Activated CD4-positive, alpha-beta memory T cell treated with anti-CD3 and anti-CD28 coated beads for 36 hours (primary cell): ENCODE results near the gene STMN1. TPM values are rescaled to one million over a fixed set of nuclear protein-coding genes. Genes with fewer than 3 reads are reported as not detected.

Source experiments
- CTCF ChIA-PET: fragments of 350-600 bp; sonication (Branson Sonifier 250); formaldehyde crosslinking; loops from one replicate; lab custom pipeline; 2021; ENCODE audit warnings: antibody characterized with exemption, inconsistent platforms; lab: Charles Lee
- POLR2A ChIA-PET: fragments of 350-600 bp; sonication (Branson Sonifier 250); formaldehyde crosslinking; loops from one replicate; lab custom pipeline; 2021; ENCODE audit warnings: antibody characterized with exemption; lab: Charles Lee
- DNase-seq: peaks from one replicate; pipeline ENCODE4 v3.0.0-alpha.2; 2020
- H3K27ac Mint-ChIP-seq: one replicate; pipeline ENCODE4 v1.8.0; 2021; ENCODE audit warnings: mixed read lengths
- H3K27me3 Mint-ChIP-seq: one replicate; pipeline ENCODE4 v1.8.0; 2021; ENCODE audit warnings: mixed read lengths
- H3K36me3 Mint-ChIP-seq: one replicate; pipeline ENCODE4 v1.8.0; 2021; ENCODE audit warnings: mixed read lengths
- H3K4me1 Mint-ChIP-seq: one replicate; pipeline ENCODE4 v1.8.0; 2021; ENCODE audit warnings: low read depth, mixed read lengths
- H3K4me3 Mint-ChIP-seq: one replicate; pipeline ENCODE4 v1.8.0; 2021; ENCODE audit warnings: mild to moderate bottlenecking, mixed read lengths
- H3K9me3 Mint-ChIP-seq: one replicate; pipeline ENCODE4 v1.8.0; 2021; ENCODE audit warnings: mixed read lengths
- intact Hi-C: fragments of 100-400 bp; cut with micrococcal nuclease; formaldehyde crosslinking; loops from one replicate; pipeline ENCODE4 v1.15.1; 2023
- total RNA-seq, 2 experiments: library from RNA; stranded (reverse); gene quantifications; one replicate each; pipeline ENCODE4 v1.2.3, GENCODE V29; 2021

Gene STMN1
- total RNA-seq, 2 experiments from 2014 or later = 619 to 630 TPM

DNA sequence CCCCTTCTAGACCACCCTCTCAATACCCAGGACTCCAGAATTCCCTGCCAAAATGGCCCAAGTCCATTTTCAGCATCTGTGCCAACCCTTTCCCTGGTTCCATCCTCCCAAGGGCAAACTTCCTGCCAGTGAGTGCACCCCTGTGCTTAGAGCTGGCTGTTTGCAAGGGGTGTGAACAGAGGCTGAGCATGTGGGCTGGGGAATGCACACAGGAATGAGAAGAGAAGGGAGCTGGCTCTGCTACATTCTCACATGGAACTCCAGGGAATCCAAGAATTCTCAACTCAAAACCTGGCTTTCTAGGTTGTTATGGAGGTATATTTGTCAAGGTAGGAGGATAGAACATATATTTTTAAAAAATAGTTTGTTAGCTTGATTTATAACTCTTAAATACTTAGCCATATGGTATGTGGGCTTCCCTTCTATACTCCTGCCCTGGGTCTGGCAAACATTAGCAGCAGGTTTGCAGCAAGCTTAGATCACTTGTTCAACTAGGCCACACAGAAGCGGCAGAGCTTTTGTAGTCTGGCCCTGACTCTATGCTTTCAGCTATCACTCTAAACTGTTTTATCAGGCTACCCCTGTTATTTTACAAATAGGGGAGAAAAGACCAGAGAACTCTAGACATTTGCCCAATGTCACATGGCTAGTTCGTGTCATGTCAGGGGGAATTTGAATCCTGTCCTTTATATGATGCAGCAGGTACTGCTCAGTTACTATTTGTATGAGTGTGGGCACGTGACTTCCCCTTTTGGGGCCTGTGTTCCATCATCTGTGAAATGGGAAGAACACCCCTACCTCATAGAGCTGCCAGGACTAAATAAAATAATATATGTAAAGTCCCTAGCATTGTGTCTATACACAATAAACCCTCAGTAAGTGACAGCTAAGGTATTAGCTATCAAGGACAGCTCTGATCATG is 8.1 kb upstream of the STMN1 start:
- H3K36me3 Mint-ChIP-seq = no peaks in the 10 kb centered on the region
- no peaks in the 10 kb centered on the region for H3K27me3 Mint-ChIP-seq
- no peaks in the 10 kb centered on the region for H3K9me3 Mint-ChIP-seq
- ChIA-PET CTCF (interaction anchor here (1.7 to 2.6 kb wide), 2 partner anchors 19 to 83 kb away, joined by 4 to 9 read pairs; partner anchors contain the start of gene PAFAH2), POLR2A (interaction anchor here (0.9 kb wide), 1 partner anchor 8 kb away, joined by 3 read pairs; no protein-coding TSS in a partner anchor)
- peaks cover 11% of the 10 kb centered on the region for H3K4me1 Mint-ChIP-seq
- DNase-seq = no peak
- intact Hi-C loops = no loop called here
- H3K4me3 Mint-ChIP-seq = no peak overlapping the region
- no peak overlapping the region for H3K27ac Mint-ChIP-seq

DNA sequence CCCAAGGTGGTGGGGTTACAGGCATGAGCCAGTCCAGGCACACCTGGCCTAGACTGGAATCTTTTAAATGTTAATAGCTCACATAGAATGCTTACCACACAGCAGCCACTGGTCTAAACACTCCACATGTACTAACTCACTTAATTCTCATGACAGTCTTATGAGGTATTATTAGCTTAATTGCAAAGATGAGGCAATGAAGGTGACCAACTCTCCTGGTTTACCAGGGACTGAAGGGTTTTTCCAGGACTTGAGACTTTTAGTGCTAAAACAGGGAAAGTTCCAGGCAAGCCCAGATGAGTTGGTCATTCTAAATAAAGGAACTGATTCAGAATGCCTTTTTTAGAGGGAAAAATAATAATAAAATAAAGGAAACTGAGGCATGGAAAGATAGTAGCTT is 7.0 kb upstream of the STMN1 start:
- no peak overlapping the region for H3K4me3 Mint-ChIP-seq
- POLR2A ChIA-PET = interaction anchor here (0.6 to 0.8 kb wide), 2 partner anchors 59 to 392 kb away, joined by 3 read pairs; no protein-coding TSS in a partner anchor
- intact Hi-C loops = no loop called here
- H3K9me3 Mint-ChIP-seq = no peaks in the 10 kb centered on the region
- H3K27me3 Mint-ChIP-seq = no peaks in the 10 kb centered on the region
- no peaks in the 10 kb centered on the region for H3K36me3 Mint-ChIP-seq
- CTCF ChIA-PET = interaction anchor here (2.6 kb wide), 1 partner anchor 18 kb away, joined by 9 read pairs; no protein-coding TSS in a partner anchor
- peaks cover 6% of the 10 kb centered on the region for H3K4me1 Mint-ChIP-seq
- DNase-seq = no peak
- H3K27ac Mint-ChIP-seq = no peak overlapping the region

DNA sequence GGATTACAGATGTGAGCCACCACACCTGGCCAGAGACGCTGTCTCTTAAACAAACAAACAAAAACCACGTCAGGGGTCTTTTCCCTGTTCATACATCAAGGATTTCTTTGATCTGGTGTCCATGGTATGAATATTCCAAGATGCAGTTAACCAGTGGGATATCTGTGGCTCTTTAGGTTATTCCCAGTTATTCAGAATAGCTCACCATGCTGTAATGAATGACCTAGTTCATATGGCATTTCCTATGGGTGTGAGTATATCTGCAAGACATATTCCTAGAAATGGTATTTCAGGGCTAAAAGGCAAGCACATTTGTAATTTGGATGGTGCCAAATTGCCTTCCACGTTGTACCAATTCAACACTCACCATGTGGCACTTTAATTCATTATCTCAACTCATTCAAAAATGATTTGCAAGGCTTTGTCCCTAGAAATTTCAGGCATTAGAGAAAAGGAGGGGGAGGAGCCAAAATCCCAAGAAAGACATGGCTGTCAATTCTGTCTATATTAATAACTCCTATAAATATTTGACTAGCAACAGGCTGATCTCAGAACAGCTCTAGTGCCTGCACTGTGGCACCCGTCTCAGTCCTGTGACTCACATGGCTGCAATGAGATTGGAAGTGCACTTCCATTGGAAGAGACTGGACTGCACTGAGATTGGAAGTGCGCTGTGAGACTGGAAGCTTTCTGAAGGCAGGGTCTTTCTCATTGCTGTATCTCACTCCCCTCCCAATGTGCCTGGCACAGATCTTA is 6.0 kb upstream of the STMN1 start:
- Mint-ChIP-seq H3K36me3 (no peaks in the 10 kb centered on the region), H3K4me3 (no peak overlapping the region)
- CTCF ChIA-PET = interaction anchor here (0.6 kb wide), 1 partner anchor 85 kb away, joined by 3 read pairs; the partner anchor contains the start of gene PAFAH2

DNA sequence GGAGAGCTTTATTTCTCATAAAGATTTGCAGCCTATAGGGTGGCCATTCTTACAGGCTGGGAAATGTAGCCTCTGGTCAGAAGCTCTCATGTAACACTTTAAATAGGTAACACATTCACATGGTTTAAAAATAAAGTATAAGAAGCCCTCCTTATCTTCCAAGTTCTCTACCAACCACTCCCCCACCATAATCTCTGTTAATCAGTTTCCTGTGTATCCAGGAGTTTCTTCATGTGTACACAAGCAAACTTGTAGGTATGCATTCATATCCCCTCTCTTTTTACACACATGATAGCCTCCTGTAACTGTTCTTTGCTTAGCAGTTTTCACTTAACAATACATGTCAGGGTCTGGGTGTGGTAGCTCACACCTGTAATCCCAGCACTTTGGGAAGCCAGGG is 4.9 kb upstream of the STMN1 start:
- POLR2A ChIA-PET = no interaction called here

More for the DNA sequence above, 6.0 kb upstream of the STMN1 start:
- intact Hi-C loops = no loop called here
- Mint-ChIP-seq H3K4me1 (no peaks in the 10 kb centered on the region), H3K9me3 (no peaks in the 10 kb centered on the region), H3K27ac (no peak overlapping the region), H3K27me3 (no peaks in the 10 kb centered on the region)
- POLR2A ChIA-PET = no interaction called here
- no peak for DNase-seq

DNA sequence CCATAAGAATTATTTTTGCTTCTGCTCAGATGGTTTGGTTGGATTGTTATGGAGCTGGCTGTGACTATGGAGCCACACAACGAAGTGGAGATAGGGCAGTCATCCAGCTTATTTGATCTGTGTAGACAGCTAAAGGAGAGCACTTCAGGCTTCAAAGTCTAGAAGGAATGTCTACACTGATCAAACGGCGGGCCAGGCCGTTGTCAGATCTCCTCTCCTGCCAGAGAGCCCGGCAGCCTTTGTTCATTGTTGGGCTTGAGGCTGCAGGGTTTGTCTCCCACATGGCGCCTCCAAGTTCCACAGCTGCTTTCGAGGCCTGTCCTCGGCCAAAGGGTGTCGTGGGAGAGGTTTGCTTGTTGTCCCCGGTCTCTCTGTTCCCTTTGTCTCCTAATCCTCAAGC is 2.8 kb upstream of the STMN1 start:
- Mint-ChIP-seq H3K9me3 (no peaks in the 10 kb centered on the region), H3K4me1 (peaks cover 14% of the 10 kb centered on the region), H3K27me3 (no peaks in the 10 kb centered on the region), H3K4me3 (no peak overlapping the region), H3K27ac (no peak overlapping the region), H3K36me3 (peaks cover 12% of the 10 kb centered on the region)
- no peak for DNase-seq
- CTCF ChIA-PET = interaction anchor here (0.8 to 7.3 kb wide), 2 partner anchors 14 to 51 kb away, joined by 3 to 89 read pairs; no protein-coding TSS in a partner anchor
- intact Hi-C loops = loop anchor here (5.0 kb wide), 1 partner anchor 87 kb away; no protein-coding TSS in a partner anchor
- POLR2A ChIA-PET = no interaction called here

More for the DNA sequence above, 4.9 kb upstream of the STMN1 start:
- CTCF ChIA-PET = no interaction called here
- Mint-ChIP-seq H3K36me3 (no peaks in the 10 kb centered on the region), H3K4me3 (no peak overlapping the region), H3K4me1 (peaks cover 4% of the 10 kb centered on the region), H3K9me3 (no peaks in the 10 kb centered on the region), H3K27me3 (no peaks in the 10 kb centered on the region), H3K27ac (no peak overlapping the region)
- DNase-seq = no peak
- intact Hi-C loops = no loop called here

DNA sequence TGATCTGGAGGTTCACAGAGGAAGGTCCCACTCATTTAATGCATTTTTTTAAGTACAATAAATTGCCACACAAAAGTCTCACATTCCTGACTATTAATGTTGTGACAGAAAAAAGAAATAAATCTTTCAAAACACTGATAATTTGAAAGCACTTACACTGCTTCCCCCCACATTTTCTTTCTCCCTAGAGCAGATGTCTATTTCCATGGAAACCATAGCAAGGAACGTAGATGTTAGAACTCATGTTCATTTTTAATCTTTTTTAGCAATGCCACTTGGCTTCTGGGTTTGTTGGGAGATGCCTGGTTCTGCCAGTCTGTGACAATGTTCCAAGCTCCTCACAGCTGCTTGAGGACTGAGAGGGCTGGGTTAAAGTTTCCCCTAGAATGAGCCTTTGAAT is 1.9 kb upstream of the STMN1 start:
- no peak for DNase-seq
- peaks cover 18% of the 10 kb centered on the region for H3K4me1 Mint-ChIP-seq
- POLR2A ChIA-PET = no interaction called here
- H3K27me3 Mint-ChIP-seq = no peaks in the 10 kb centered on the region
- H3K9me3 Mint-ChIP-seq = no peaks in the 10 kb centered on the region
- CTCF ChIA-PET = interaction anchor here (7.3 kb wide), 1 partner anchor 13 kb away, joined by 89 read pairs; no protein-coding TSS in a partner anchor
- H3K27ac Mint-ChIP-seq = no peak overlapping the region
- H3K36me3 Mint-ChIP-seq = peaks cover 18% of the 10 kb centered on the region
- H3K4me3 Mint-ChIP-seq = no peak overlapping the region
- intact Hi-C loops = loop anchor here (5.0 kb wide), 1 partner anchor 86 kb away; no protein-coding TSS in a partner anchor

DNA sequence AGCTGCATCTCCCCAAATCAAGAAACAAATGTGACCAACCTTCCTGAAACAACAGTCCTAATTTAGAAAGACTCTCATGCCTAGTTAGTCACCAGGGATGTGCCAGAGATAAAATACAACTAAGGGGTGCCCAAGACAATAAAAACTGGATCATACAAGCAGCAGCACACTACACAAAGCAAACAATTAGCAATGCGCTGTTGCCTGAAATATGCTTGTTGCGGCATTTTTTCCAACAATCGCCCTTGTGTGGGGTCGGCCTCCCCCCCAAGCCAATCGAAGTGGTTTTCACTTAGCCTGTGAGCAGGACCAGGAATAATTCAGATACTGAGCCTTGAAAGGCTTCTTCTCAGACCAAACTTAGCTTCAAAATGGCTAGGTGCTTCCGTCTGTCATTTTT is 1.4 kb upstream of the STMN1 start:
- Mint-ChIP-seq H3K9me3 (no peaks in the 10 kb centered on the region), H3K36me3 (peaks cover 23% of the 10 kb centered on the region), H3K27me3 (no peaks in the 10 kb centered on the region), H3K27ac (no peak overlapping the region), H3K4me1 (peaks cover 22% of the 10 kb centered on the region), H3K4me3 (peak overlapping the region; percentile 84)
- POLR2A ChIA-PET = interaction anchor here (1.0 kb wide), 1 partner anchor 90 kb away, joined by 3 read pairs; the partner anchor contains the start of gene PAFAH2
- CTCF ChIA-PET = interaction anchor here (1.2 to 7.3 kb wide), 2 partner anchors 12 to 90 kb away, joined by 4 to 89 read pairs; partner anchors contain the start of gene PAFAH2
- no peak for DNase-seq
- intact Hi-C loops = loop anchor here (2.0 to 5.0 kb wide), 2 partner anchors 15 to 85 kb away; no protein-coding TSS in a partner anchor

DNA sequence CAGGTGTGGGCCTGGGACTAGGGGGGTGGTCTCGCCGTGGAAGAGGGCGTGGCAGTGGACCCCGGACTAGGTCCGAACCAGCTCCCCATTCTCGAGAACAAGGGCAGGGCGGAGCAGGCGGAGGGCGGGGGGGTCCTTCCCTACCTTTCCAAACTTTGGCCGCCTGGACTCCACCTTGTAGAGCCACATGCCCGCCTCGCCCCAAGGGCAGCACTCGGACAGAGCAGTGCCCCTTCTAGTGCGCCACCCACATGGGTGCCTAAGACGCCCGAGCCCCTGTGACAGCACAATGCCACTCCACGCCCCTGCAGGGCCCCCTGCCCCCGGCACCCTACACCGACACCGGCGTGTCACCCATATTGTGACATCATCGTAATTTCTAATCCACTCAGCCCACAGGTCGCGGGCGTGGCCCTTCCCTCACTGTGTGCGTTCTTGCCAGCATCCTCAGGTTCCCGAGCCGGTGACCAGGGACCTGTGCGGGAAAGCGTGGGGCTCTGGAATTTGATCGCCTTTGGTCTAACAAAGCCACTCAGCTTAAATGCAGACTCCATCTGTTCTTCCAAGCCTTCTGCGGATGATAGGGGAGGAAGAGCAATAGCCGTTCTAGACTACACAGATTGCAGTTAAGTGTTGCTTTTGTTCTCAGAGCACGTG is 553 bp upstream of the STMN1 start:
- DNase-seq = peak; percentile 46
- POLR2A ChIA-PET = interaction anchor here (1.0 to 2.5 kb wide), 2 partner anchors 90 to 91 kb away, joined by 3 to 9 read pairs; partner anchors contain the start of gene PAFAH2
- Mint-ChIP-seq H3K36me3 (peaks cover 27% of the 10 kb centered on the region), H3K9me3 (no peaks in the 10 kb centered on the region), H3K27me3 (no peaks in the 10 kb centered on the region), H3K4me3 (peak overlapping the region; percentile 84), H3K27ac (peak overlapping the region; percentile 51), H3K4me1 (peaks cover 23% of the 10 kb centered on the region)
- intact Hi-C loops = loop anchor here (2.0 to 5.0 kb wide), 2 partner anchors 16 to 84 kb away; no protein-coding TSS in a partner anchor
- CTCF ChIA-PET = interaction anchor here (1.2 to 7.3 kb wide), 2 partner anchors 11 to 91 kb away, joined by 4 to 89 read pairs; partner anchors contain the start of gene PAFAH2

DNA sequence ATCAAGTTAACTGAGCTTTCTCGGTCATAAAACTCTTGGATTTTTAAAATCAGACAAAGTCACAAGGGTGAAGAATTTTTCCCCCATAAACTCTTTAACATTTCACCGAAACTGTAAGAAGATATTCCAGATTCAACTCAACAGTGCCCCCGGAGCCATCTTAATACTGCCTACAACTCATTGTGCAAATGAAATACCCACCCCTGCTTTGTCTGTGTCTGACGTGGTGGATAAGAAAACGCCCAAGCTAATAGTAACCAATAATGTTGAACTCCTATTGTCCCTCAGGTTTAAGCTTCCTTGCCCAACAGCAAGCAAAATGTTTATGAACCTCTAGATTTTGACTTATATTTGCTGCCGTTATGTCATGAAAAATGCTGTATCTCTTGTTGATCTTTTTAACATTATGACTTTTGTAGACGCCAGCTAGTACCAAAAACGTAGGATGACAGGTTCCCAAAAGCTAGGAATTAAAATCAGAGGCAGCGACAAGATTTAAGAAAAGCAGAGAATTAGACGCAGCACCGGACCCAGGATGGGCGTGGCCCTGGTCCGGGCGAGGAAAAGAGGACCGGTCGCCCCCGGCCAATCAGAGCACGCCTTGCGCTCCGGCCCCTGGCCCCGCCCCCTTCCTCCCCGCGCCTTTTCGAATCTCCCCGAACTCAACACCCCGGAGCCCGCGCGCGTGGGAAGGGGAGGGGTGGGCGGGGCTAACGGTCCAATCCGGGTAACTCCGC is 1.1 kb downstream of the STMN1 start:
- H3K27me3 Mint-ChIP-seq = no peaks in the 10 kb centered on the region
- peak overlapping the region; percentile 84 for H3K4me3 Mint-ChIP-seq
- H3K27ac Mint-ChIP-seq = peak overlapping the region; percentile 68
- peak; percentile 97 for DNase-seq
- H3K36me3 Mint-ChIP-seq = peaks cover 43% of the 10 kb centered on the region
- H3K9me3 Mint-ChIP-seq = no peaks in the 10 kb centered on the region
- intact Hi-C loops = loop anchor here (1.0 to 5.0 kb wide), 4 partner anchors 10 to 93 kb away; partner anchors contain the start of genes AUNIP and PAFAH2
- ChIA-PET POLR2A (interaction anchor here (1.0 to 2.5 kb wide), 6 partner anchors 10 to 95 kb away, joined by 3 to 9 read pairs (median 7); partner anchors contain the start of genes MTFR1L and PAFAH2), CTCF (interaction anchor here (1.2 to 7.3 kb wide), 5 partner anchors 10 to 94 kb away, joined by 6 to 89 read pairs (median 8); partner anchors contain the start of gene PAFAH2)
- H3K4me1 Mint-ChIP-seq = peaks cover 23% of the 10 kb centered on the region

DNA sequence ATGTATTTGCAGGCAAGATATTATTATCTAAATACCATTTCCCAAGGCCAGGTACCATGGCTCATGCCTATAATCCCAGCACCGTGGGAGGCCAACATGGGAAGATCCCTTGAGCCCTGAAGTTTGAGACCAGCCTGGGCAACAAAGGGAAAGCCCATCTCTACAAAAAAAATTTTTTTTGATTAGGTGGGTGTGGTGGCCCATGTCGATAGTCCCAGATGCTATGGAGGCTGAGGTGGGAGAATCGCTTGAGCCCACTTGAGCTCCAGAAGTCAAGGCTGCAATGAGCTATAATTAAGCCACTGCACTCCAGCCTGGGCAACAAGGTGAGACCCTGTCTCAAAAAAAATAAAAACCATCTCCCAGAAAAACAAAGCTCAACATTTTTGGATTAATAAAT is 2.2 kb downstream of the STMN1 start:
- H3K27ac Mint-ChIP-seq = no peak overlapping the region
- CTCF ChIA-PET = interaction anchor here (1.4 to 7.3 kb wide), 4 partner anchors 9 to 93 kb away, joined by 5 to 89 read pairs (median 26); partner anchors contain the start of gene PAFAH2

More for the DNA sequence above, 2.2 kb downstream of the STMN1 start:
- intact Hi-C loops = no loop called here
- Mint-ChIP-seq H3K4me1 (peaks cover 23% of the 10 kb centered on the region), H3K9me3 (no peaks in the 10 kb centered on the region), H3K36me3 (peaks cover 51% of the 10 kb centered on the region), H3K27me3 (no peaks in the 10 kb centered on the region), H3K4me3 (peak overlapping the region; percentile 84)
- POLR2A ChIA-PET = interaction anchor here (1.6 to 2.5 kb wide), 3 partner anchors 8 to 96 kb away, joined by 7 to 8 read pairs (median 7); partner anchors contain the start of gene MTFR1L
- DNase-seq = no peak
